Endodermal cell (in vitro differentiated cells): ENCODE measurements around the gene KIAA1328. TPM values are rescaled to one million over a fixed set of nuclear protein-coding genes. Genes with fewer than 3 reads are reported as not detected.

Experiments used
- DNase-seq: peaks from one replicate; pipeline ENCODE4 v3.0.0-alpha.2; 2017
- H3K27ac ChIP-seq: 2 replicates; pipeline ENCODE4 v1.5.1; 2013; ENCODE audit warnings: mild to moderate bottlenecking, low read depth, low read length, moderate library complexity
- H3K27me3 ChIP-seq: 2 replicates; pipeline ENCODE4 v1.6.1; 2013; ENCODE audit warnings: mild to moderate bottlenecking, low read length, moderate library complexity; ENCODE audit not compliant: insufficient read depth, control insufficient read depth, poor library complexity, severe bottlenecking
- H3K36me3 ChIP-seq: 2 replicates; pipeline ENCODE4 v1.7.0; 2013; ENCODE audit warnings: mild to moderate bottlenecking, low read length, moderate library complexity; ENCODE audit not compliant: control insufficient read depth, insufficient read depth
- H3K4me1 ChIP-seq: one replicate; pipeline ENCODE4 v1.7.0; 2013; ENCODE audit warnings: low read length; ENCODE audit not compliant: control insufficient read depth, insufficient read depth
- H3K4me3 ChIP-seq: 2 replicates; pipeline ENCODE4 v1.5.1; 2013; ENCODE audit warnings: mild to moderate bottlenecking, low read length, moderate library complexity
- H3K9ac ChIP-seq: 2 replicates; pipeline ENCODE4 v1.6.1; 2013; ENCODE audit warnings: mild to moderate bottlenecking, low read length, moderate library complexity; ENCODE audit not compliant: poor library complexity, severe bottlenecking; ENCODE audit errors: extremely low read depth
- H3K9me3 ChIP-seq: 2 replicates; pipeline ENCODE4 v1.6.1; 2013; ENCODE audit warnings: mild to moderate bottlenecking, low read length, moderate library complexity; ENCODE audit not compliant: control insufficient read depth
- H3K27ac Mint-ChIP-seq: 2 replicates; pipeline ENCODE4 v1.8.0; 2020; ENCODE audit warnings: mixed read lengths
- H3K27me3 Mint-ChIP-seq: 2 replicates; pipeline ENCODE4 v1.8.0; 2021; ENCODE audit warnings: mild to moderate bottlenecking, mixed read lengths; ENCODE audit not compliant: insufficient read depth
- H3K36me3 Mint-ChIP-seq: 2 replicates; pipeline ENCODE4 v1.8.0; 2020; ENCODE audit warnings: low read depth, mixed read lengths
- H3K4me1 Mint-ChIP-seq: 2 replicates; pipeline ENCODE4 v1.8.0; 2020; ENCODE audit warnings: mixed read lengths
- H3K4me3 Mint-ChIP-seq: 2 replicates; pipeline ENCODE4 v1.8.0; 2020; ENCODE audit warnings: mild to moderate bottlenecking, moderate library complexity, mixed read lengths
- H3K9me3 Mint-ChIP-seq: 2 replicates; pipeline ENCODE4 v1.8.0; 2020; ENCODE audit warnings: mild to moderate bottlenecking, mixed read lengths
- WGBS, 2 experiments: methylation state at CpG; one replicate each; pipeline versions ENCODE4 v1.1.5 to v1.1.7; 2013; ENCODE audit warnings: missing lambda C conversion rate in 2 of 2, mixed read lengths in 1 of 2; ENCODE audit not compliant: insufficient coverage in 1 of 2, insufficient read length in 1 of 2; 5-methylcytosine and 5-hydroxymethylcytosine counted together
- total RNA-seq, 2 donors: library from RNA; stranded (reverse); fragmentation: NEBNext Ultra II Directional in 1 of 2; extraction: Animal tissue kit (Norgen Biotek cat#: 25700) in 1 of 2; gene quantifications; 2 replicates in 1 of 2; 3 replicates in 1 of 2; pipeline ENCODE4 v1.2.1, GENCODE V29; 2021
- TF ChIP-seq, protein P1 (sequence below): fragments of 200-600 bp; sonication (generic); conservative IDR thresholded peaks from 2 replicates; pipeline ENCODE4 v1.5.0; 2021; ENCODE audit warnings: antibody characterized with exemption, mild to moderate bottlenecking

The KIAA1328 gene
- total RNA-seq, 2 donors from 2014 or later = 7.6 to 8.4 TPM

DNA sequence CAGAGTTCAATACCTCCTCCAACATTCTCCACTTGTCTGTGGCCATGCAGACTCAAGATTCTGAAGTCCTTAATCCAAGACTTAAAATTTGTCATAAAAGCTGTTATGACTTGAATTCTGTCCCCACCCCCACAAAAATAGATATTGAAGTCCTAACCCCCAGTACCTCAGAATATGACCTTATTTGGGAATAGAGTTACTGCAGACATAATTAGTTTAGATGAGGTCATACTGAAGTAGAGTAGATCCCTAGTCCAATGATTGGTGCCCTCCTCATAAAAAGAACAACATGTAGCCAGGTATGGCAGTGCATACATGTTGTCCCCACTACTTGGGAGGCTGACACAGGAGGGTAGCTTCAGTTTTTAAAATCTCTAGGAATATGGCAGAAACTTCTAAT lies 9.3 kb upstream of the KIAA1328 start:
- no peaks in the 10 kb centered on the region for H3K27me3 Mint-ChIP-seq
- Histone ChIP-seq H3K9ac (no peak overlapping the region), H3K4me3 (no peak overlapping the region), H3K27ac (no peak overlapping the region), H3K9me3 (no peaks in the 10 kb centered on the region), H3K4me1 (peaks cover 8% of the 10 kb centered on the region), H3K36me3 (peaks cover 35% of the 10 kb centered on the region), H3K27me3 (no peaks in the 10 kb centered on the region)
- TF ChIP-seq, protein P1, sequence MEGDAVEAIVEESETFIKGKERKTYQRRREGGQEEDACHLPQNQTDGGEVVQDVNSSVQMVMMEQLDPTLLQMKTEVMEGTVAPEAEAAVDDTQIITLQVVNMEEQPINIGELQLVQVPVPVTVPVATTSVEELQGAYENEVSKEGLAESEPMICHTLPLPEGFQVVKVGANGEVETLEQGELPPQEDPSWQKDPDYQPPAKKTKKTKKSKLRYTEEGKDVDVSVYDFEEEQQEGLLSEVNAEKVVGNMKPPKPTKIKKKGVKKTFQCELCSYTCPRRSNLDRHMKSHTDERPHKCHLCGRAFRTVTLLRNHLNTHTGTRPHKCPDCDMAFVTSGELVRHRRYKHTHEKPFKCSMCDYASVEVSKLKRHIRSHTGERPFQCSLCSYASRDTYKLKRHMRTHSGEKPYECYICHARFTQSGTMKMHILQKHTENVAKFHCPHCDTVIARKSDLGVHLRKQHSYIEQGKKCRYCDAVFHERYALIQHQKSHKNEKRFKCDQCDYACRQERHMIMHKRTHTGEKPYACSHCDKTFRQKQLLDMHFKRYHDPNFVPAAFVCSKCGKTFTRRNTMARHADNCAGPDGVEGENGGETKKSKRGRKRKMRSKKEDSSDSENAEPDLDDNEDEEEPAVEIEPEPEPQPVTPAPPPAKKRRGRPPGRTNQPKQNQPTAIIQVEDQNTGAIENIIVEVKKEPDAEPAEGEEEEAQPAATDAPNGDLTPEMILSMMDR = no peak
- H3K4me1 Mint-ChIP-seq = peaks cover 34% of the 10 kb centered on the region
- H3K27ac Mint-ChIP-seq = no peak overlapping the region
- DNase-seq = no peak
- H3K4me3 Mint-ChIP-seq = no peak overlapping the region
- peaks cover 34% of the 10 kb centered on the region for H3K36me3 Mint-ChIP-seq
- no peaks in the 10 kb centered on the region for H3K9me3 Mint-ChIP-seq

DNA sequence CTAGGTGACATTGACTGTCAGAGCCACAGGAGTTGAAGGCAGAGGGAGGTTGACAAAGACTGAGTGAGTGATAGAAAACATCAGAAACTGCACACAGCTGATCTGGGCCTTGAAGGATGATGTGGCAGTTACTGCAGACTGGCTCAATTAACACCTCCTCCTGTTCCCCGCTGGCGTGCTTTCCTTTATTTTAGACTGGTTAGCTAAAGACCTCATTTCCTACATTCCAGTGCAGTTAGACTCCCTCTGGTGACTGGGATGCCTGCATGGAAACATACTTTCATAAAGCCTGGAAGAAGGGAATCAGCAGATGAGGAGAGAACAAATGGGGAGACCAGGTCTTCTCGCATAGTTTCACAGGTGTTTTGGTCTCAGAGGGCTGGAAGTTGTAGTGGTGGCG lies 7.2 kb upstream of the KIAA1328 start:
- Mint-ChIP-seq H3K27me3 (no peaks in the 10 kb centered on the region), H3K4me3 (no peak overlapping the region), H3K27ac (peak overlapping the region; percentile 50), H3K36me3 (peaks cover 34% of the 10 kb centered on the region), H3K4me1 (peaks cover 18% of the 10 kb centered on the region), H3K9me3 (no peaks in the 10 kb centered on the region)
- Histone ChIP-seq H3K27ac (no peak overlapping the region), H3K36me3 (peaks cover 41% of the 10 kb centered on the region), H3K27me3 (no peaks in the 10 kb centered on the region), H3K9me3 (no peaks in the 10 kb centered on the region), H3K4me3 (no peak overlapping the region), H3K4me1 (peaks cover 3% of the 10 kb centered on the region), H3K9ac (no peak overlapping the region)
- TF ChIP-seq, protein P1 = no peak
- peak; percentile 70 for DNase-seq
- WGBS, 2 experiments = 80 to 89% methylated on average over 1 to 4 of the region's 4 CpGs

DNA sequence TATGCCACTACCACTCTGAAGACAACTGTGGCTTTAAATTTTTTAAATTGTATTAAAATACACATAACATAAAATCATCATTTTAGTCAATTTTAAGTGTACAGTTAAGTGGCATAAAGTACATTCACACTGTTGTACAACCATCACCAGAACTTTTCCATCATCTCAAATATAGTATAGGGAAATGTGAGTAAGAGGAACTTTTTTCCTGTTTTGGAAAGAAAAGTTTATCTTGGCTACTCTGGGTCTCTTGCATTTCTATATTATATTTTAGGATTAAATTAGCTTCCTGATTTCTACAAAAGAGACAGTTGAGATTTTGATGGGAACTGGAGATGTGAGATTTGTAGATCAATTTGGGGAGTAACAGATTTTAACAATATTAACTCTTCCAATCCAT lies 3.4 kb upstream of the KIAA1328 start:
- Histone ChIP-seq H3K9me3 (no peaks in the 10 kb centered on the region), H3K36me3 (peaks cover 25% of the 10 kb centered on the region), H3K27me3 (no peaks in the 10 kb centered on the region), H3K4me1 (no peaks in the 10 kb centered on the region), H3K9ac (no peak overlapping the region), H3K4me3 (no peak overlapping the region), H3K27ac (no peak overlapping the region)
- peaks cover 2% of the 10 kb centered on the region for H3K27me3 Mint-ChIP-seq
- no peak for DNase-seq
- no peak overlapping the region for H3K4me3 Mint-ChIP-seq
- TF ChIP-seq, protein P1 = no peak
- H3K36me3 Mint-ChIP-seq = peaks cover 26% of the 10 kb centered on the region
- peaks cover 24% of the 10 kb centered on the region for H3K4me1 Mint-ChIP-seq
- H3K9me3 Mint-ChIP-seq = no peaks in the 10 kb centered on the region
- H3K27ac Mint-ChIP-seq = no peak overlapping the region
